BLaER1 (cell line): Measurements from ENCODE around the gene RTN4R.
A peak's percentile ranks its signal among the peaks of the same experiment; 100 is the strongest.
"Not testable (repeated sequence)": the region's sequence is repeated elsewhere in the genome, so short reads cannot be mapped to it uniquely, and the experiment has no call there.

Experiments used
- H3K27ac ChIP-seq: shearing (Covaris generic); formaldehyde crosslinking; 2 replicates; pipeline ENCODE4 v1.8.1; 2022
- H3K27me3 ChIP-seq: shearing (Covaris generic); formaldehyde crosslinking; 2 replicates; pipeline ENCODE4 v1.8.1; 2022
- H3K36me3 ChIP-seq: shearing (Covaris generic); formaldehyde crosslinking; 2 replicates; pipeline ENCODE4 v1.8.1; 2022
- H3K4me1 ChIP-seq: shearing (Covaris generic); formaldehyde crosslinking; 2 replicates; pipeline ENCODE4 v1.8.1; 2022
- H3K4me2 ChIP-seq: shearing (Covaris generic); formaldehyde crosslinking; 2 replicates; pipeline ENCODE4 v1.8.1; 2022
- H3K4me3 ChIP-seq: shearing (Covaris generic); formaldehyde crosslinking; 2 replicates; pipeline ENCODE4 v1.8.1; 2022
- H3K9ac ChIP-seq: shearing (Covaris generic); formaldehyde crosslinking; 2 replicates; pipeline ENCODE4 v1.8.1; 2022
- H3K9me3 ChIP-seq: shearing (Covaris generic); formaldehyde crosslinking; 2 replicates; pipeline ENCODE4 v1.8.1; 2022
- H4K20me1 ChIP-seq: shearing (Covaris generic); formaldehyde crosslinking; 2 replicates; pipeline ENCODE4 v1.8.1; 2022
- Cebpa-rat ChIP-seq: shearing (Covaris generic); IDR thresholded peaks from 2 replicates; pipeline ENCODE4 v1.8.1; 2022

RTN4R gene

GRCh38 chr22:20276468-20276867, 8.3 kb upstream of the RTN4R start:
- Histone ChIP-seq H3K9me3 (no peaks in the 10 kb centered on the region), H3K4me1 (peaks cover 82% of the 10 kb centered on the region), H3K27me3 (no peaks in the 10 kb centered on the region), H4K20me1 (no peaks in the 10 kb centered on the region), H3K36me3 (no peaks in the 10 kb centered on the region), H3K4me2 (peak overlapping the region; percentile 61), H3K4me3 (no peak overlapping the region), H3K9ac (peak overlapping the region; percentile 15; the same call in 1 of the 2 replicates), H3K27ac (peak overlapping the region; percentile 68)
- TF ChIP-seq Cebpa-rat, result no peak

GRCh38 chr22:20275836-20276235, 7.7 kb upstream of the RTN4R start:
- Histone ChIP-seq H3K9ac (peak overlapping the region; percentile 15; the same call in 1 of the 2 replicates), H3K4me2 (peak overlapping the region; percentile 61), H3K36me3 (no peaks in the 10 kb centered on the region), H3K27ac (peak overlapping the region; percentile 68), H4K20me1 (no peaks in the 10 kb centered on the region), H3K27me3 (no peaks in the 10 kb centered on the region), H3K9me3 (no peaks in the 10 kb centered on the region), H3K4me3 (no peak overlapping the region), H3K4me1 (peaks cover 84% of the 10 kb centered on the region)
- no peak for TF ChIP-seq Cebpa-rat

GRCh38 chr22:20275325-20275724, 7.2 kb upstream of the RTN4R start:
- peak overlapping the region; percentile 61 for H3K4me2 ChIP-seq

GRCh38 chr22:20274374-20274773, 6.3 kb upstream of the RTN4R start:
- not testable (repeated sequence) for H3K9me3 ChIP-seq, H3K4me3 ChIP-seq, H3K27me3 ChIP-seq, H4K20me1 ChIP-seq, H3K36me3 ChIP-seq
- Histone ChIP-seq H3K9ac (peak overlapping the region; percentile 53; the same call in 1 of the 2 replicates), H3K27ac (peak overlapping the region; percentile 92), H3K4me1 (peaks cover 98% of the 10 kb centered on the region), H3K4me2 (peak overlapping the region; percentile 93)

More at GRCh38 chr22:20275325-20275724, 7.2 kb upstream of the RTN4R start:
- not testable (repeated sequence) for H4K20me1 ChIP-seq, H3K4me3 ChIP-seq, H3K9me3 ChIP-seq, H3K36me3 ChIP-seq, H3K27me3 ChIP-seq, H3K9ac ChIP-seq
- Histone ChIP-seq H3K27ac (peak overlapping the region; percentile 68), H3K4me1 (peaks cover 89% of the 10 kb centered on the region)

- H4K20me1 ChIP-seq, result no peaks in the 10 kb centered on the region
- H3K27ac ChIP-seq, result peak overlapping the region; percentile 92
- no peaks in the 10 kb centered on the region for H3K27me3 ChIP-seq
- H3K4me3 ChIP-seq, result peak overlapping the region; percentile 48
- H3K4me1 ChIP-seq, result peaks cover 98% of the 10 kb centered on the region
- peak overlapping the region; percentile 93 for H3K4me2 ChIP-seq
- H3K9me3 ChIP-seq, result no peaks in the 10 kb centered on the region
- peak overlapping the region; percentile 75 for H3K9ac ChIP-seq
- no peaks in the 10 kb centered on the region for H3K36me3 ChIP-seq
- TF ChIP-seq Cebpa-rat, result no peak
Measured at GRCh38 chr22:20273758-20274181, 5.7 kb upstream of the RTN4R start.

GRCh38 chr22:20272700-20273099, 4.6 kb upstream of the RTN4R start:
- Histone ChIP-seq H3K36me3 (no peaks in the 10 kb centered on the region), H3K4me1 (peaks cover 92% of the 10 kb centered on the region), H3K9me3 (no peaks in the 10 kb centered on the region), H3K27me3 (no peaks in the 10 kb centered on the region), H4K20me1 (peaks cover 1% of the 10 kb centered on the region; the same call in 1 of the 2 replicates), H3K9ac (peak overlapping the region; percentile 75; the same call in 1 of the 2 replicates), H3K4me3 (peak overlapping the region; percentile 48), H3K27ac (peak overlapping the region; percentile 92), H3K4me2 (peak overlapping the region; percentile 93)
- TF ChIP-seq Cebpa-rat, result no peak

GRCh38 chr22:20272174-20272573, 4.1 kb upstream of the RTN4R start:
- H4K20me1 ChIP-seq, result peaks cover 7% of the 10 kb centered on the region
- no peaks in the 10 kb centered on the region for H3K9me3 ChIP-seq
- H3K27me3 ChIP-seq, result no peaks in the 10 kb centered on the region
- no peak for TF ChIP-seq Cebpa-rat
- peak overlapping the region; percentile 75; the same call in 1 of the 2 replicates for H3K9ac ChIP-seq
- peak overlapping the region; percentile 48; the same call in 1 of the 2 replicates for H3K4me3 ChIP-seq
- H3K36me3 ChIP-seq, result no peaks in the 10 kb centered on the region
- H3K27ac ChIP-seq, result peak overlapping the region; percentile 92
- H3K4me2 ChIP-seq, result peak overlapping the region; percentile 93
- H3K4me1 ChIP-seq, result peaks cover 88% of the 10 kb centered on the region

GRCh38 chr22:20271114-20271994, 3.2 kb upstream of the RTN4R start:
- Histone ChIP-seq H3K4me1 (peaks cover 88% of the 10 kb centered on the region), H3K4me3 (no peak overlapping the region), H4K20me1 (peaks cover 15% of the 10 kb centered on the region), H3K4me2 (peak overlapping the region; percentile 93), H3K36me3 (no peaks in the 10 kb centered on the region), H3K27ac (peak overlapping the region; percentile 92), H3K9ac (peak overlapping the region; percentile 75; the same call in 1 of the 2 replicates), H3K9me3 (no peaks in the 10 kb centered on the region), H3K27me3 (no peaks in the 10 kb centered on the region)
- no peak for TF ChIP-seq Cebpa-rat

GRCh38 chr22:20270190-20271113, 2.3 kb upstream of the RTN4R start:
- Histone ChIP-seq H3K4me2 (peak overlapping the region; percentile 98), H3K9ac (peak overlapping the region; percentile 19; the same call in 1 of the 2 replicates), H3K27ac (peak overlapping the region; percentile 92), H4K20me1 (peaks cover 24% of the 10 kb centered on the region), H3K4me1 (peaks cover 88% of the 10 kb centered on the region)
- H3K36me3 ChIP-seq, H3K27me3 ChIP-seq, H3K4me3 ChIP-seq, H3K9me3 ChIP-seq: not testable (repeated sequence)

- H3K36me3 ChIP-seq, H3K9me3 ChIP-seq, H3K4me3 ChIP-seq, H3K27me3 ChIP-seq: not testable (repeated sequence)
- peak overlapping the region; percentile 19; the same call in 1 of the 2 replicates for H3K9ac ChIP-seq
- peak overlapping the region; percentile 92 for H3K27ac ChIP-seq
- peaks cover 32% of the 10 kb centered on the region for H4K20me1 ChIP-seq
- peaks cover 88% of the 10 kb centered on the region for H3K4me1 ChIP-seq
- H3K4me2 ChIP-seq, result peak overlapping the region; percentile 98
Measured at GRCh38 chr22:20269673-20270072, 1.6 kb upstream of the RTN4R start.

- Histone ChIP-seq H3K4me2 (peak overlapping the region; percentile 98), H3K4me3 (peak overlapping the region; percentile 91; the same call in 1 of the 2 replicates), H3K27ac (peak overlapping the region; percentile 92), H4K20me1 (peaks cover 36% of the 10 kb centered on the region), H3K9ac (peak overlapping the region; percentile 87), H3K4me1 (peaks cover 88% of the 10 kb centered on the region)
- not testable (repeated sequence) for H3K36me3 ChIP-seq, H3K9me3 ChIP-seq, H3K27me3 ChIP-seq
Measured at GRCh38 chr22:20269201-20269600, 1.1 kb upstream of the RTN4R start.
